Type B pancreatic cell (in vitro differentiated cells): ENCODE data around the gene ZDHHC9. TPM values are rescaled to one million over a fixed set of nuclear protein-coding genes. Genes with fewer than 3 reads are reported as not detected.

Experiments used
- DNase-seq: peaks from one replicate; pipeline ENCODE4 v3.0.0; 2021; ENCODE audit warnings: mixed read lengths; ENCODE audit not compliant: unreplicated experiment; ENCODE audit errors: extremely low spot score
- H3K27ac Mint-ChIP-seq: 2 replicates; pipeline ENCODE4 v1.8.0; 2021; ENCODE audit warnings: mild to moderate bottlenecking, mixed read lengths
- H3K27me3 Mint-ChIP-seq: 2 replicates; pipeline ENCODE4 v1.8.0; 2021; ENCODE audit warnings: mixed read lengths
- H3K36me3 Mint-ChIP-seq: 2 replicates; pipeline ENCODE4 v1.8.0; 2021; ENCODE audit warnings: mixed read lengths
- H3K4me1 Mint-ChIP-seq: one replicate; pipeline ENCODE4 v1.8.0; 2021; ENCODE audit warnings: mixed read lengths; ENCODE audit not compliant: unreplicated experiment
- H3K4me3 Mint-ChIP-seq: 2 replicates; pipeline ENCODE4 v1.8.0; 2021; ENCODE audit warnings: mild to moderate bottlenecking, mixed read lengths
- H3K9me3 Mint-ChIP-seq: 2 replicates; pipeline ENCODE4 v1.8.0; 2021; ENCODE audit warnings: mixed read lengths
- total RNA-seq: library from RNA; stranded (reverse); gene quantifications from 2 replicates; pipeline ENCODE4 v1.2.1, GENCODE V29; 2021; ENCODE audit warnings: low replicate concordance
- TF ChIP-seq, protein P1 (sequence below): fragments of 200-600 bp; sonication (generic); conservative IDR thresholded peaks from 2 replicates; pipeline ENCODE4 v1.5.0; 2021; ENCODE audit warnings: antibody characterized with exemption, mild to moderate bottlenecking

ZDHHC9 gene
- total RNA-seq, 1 donor from 2014 or later, result 35.3 TPM

DNA sequence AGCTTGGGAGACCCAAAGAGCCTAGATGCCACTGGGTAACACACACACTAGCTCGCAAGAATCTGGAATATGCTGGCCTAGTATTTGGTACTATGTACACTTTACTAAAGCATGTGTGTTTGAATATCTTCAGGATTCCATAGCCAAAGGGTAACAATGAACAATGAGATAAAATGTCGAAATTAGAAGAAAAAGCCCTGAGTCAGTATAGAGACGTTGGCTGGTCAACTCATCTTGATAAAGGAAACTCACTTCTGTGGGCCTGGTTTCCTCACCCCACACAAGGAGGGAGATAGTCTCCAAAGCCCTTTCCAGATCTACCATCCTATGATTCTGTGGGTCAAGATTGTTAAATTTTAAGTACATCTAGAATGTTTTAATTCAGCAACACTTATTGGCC lies 6.9 kb downstream of the ZDHHC9 start:
- Mint-ChIP-seq H3K4me3 (no peak overlapping the region), H3K27me3 (no peaks in the 10 kb centered on the region), H3K4me1 (peaks cover 15% of the 10 kb centered on the region), H3K36me3 (peaks cover 9% of the 10 kb centered on the region), H3K27ac (no peak overlapping the region), H3K9me3 (no peaks in the 10 kb centered on the region)
- TF ChIP-seq, protein P1, sequence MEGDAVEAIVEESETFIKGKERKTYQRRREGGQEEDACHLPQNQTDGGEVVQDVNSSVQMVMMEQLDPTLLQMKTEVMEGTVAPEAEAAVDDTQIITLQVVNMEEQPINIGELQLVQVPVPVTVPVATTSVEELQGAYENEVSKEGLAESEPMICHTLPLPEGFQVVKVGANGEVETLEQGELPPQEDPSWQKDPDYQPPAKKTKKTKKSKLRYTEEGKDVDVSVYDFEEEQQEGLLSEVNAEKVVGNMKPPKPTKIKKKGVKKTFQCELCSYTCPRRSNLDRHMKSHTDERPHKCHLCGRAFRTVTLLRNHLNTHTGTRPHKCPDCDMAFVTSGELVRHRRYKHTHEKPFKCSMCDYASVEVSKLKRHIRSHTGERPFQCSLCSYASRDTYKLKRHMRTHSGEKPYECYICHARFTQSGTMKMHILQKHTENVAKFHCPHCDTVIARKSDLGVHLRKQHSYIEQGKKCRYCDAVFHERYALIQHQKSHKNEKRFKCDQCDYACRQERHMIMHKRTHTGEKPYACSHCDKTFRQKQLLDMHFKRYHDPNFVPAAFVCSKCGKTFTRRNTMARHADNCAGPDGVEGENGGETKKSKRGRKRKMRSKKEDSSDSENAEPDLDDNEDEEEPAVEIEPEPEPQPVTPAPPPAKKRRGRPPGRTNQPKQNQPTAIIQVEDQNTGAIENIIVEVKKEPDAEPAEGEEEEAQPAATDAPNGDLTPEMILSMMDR, result no peak
- DNase-seq, result no peak

DNA sequence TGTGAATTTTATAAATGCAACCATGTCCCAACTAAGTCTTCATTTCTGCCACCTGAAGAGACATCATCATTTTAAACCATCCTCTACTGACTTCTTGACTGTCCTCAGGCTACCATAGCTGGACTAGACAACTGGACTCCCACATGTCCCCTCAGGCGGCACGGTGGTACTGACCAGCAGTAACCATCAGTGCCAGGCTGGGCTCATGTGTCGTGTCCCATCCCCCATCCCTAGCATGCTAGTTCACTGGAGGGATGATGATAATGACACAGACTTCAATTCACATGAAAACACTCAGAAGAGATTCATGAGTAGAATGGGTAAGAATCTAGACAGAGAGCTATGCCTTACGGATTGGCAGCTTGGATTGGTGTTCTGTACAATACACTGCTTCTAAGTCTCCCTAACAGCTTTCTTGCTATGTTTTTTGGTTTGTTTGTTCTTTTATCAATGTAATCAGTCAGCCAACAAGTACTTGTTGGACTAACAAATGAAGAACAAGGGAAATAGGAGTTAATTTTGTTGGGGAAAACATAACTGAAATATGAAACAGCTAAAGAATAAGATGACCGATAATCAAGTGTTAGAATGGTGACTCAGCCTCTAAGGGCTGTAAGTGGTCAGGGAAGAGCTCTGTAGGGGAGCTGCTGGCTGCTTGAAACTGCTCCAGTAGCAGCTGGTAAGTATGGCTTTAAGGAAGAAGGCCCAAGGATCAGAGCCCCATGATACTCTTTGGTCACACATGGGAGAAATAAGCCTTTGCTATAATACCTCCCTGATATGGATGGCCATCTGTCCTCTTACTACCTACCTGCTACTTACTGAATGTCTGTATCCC lies 10.3 kb downstream of the ZDHHC9 start:
- peaks cover 5% of the 10 kb centered on the region for H3K36me3 Mint-ChIP-seq
- TF ChIP-seq, protein P1, result no peak
- no peaks in the 10 kb centered on the region for H3K4me1 Mint-ChIP-seq
- no peak overlapping the region for H3K27ac Mint-ChIP-seq
- no peaks in the 10 kb centered on the region for H3K9me3 Mint-ChIP-seq
- DNase-seq, result no peak
- no peaks in the 10 kb centered on the region for H3K27me3 Mint-ChIP-seq
- H3K4me3 Mint-ChIP-seq, result no peak overlapping the region

DNA sequence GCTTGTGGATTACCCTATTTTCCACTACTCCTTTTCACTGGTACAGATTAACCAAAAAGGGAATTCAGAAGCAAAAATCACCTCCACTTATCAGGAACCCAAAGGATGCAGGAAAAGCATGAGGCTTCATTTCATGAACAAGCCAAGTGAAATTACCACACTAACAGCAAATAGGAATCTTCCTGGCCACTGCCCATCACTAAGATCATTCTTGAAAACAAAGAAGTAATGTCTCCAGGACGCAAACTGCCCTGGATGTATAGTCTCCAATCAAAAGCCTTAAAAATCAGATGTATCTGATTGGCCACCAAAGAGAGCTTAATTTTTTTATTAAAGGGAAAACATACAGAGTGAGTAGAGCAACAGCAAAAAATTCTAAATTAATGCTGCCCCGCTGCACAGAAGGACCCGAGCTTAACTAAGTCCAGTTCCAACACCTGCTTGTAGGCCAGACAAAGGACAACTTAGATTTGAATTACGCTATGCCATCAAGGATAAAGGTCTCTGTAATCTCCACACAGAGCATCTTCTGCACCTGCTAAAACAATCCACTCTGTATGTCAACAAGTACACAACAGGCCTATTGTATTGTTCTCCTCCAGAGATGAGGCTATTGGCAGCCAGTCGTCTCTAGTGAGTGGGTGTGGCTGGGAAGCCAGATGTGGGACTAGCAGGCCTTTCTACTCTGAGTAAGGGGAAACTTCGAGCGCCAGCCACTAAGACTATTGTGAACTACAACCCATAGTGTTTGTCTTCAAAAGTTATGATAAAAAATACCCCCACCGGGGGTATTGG lies 12.4 kb downstream of the ZDHHC9 start:
- DNase-seq, result no peak
- H3K9me3 Mint-ChIP-seq, result no peaks in the 10 kb centered on the region
- H3K27me3 Mint-ChIP-seq, result no peaks in the 10 kb centered on the region
- H3K36me3 Mint-ChIP-seq, result peaks cover 5% of the 10 kb centered on the region
- no peak overlapping the region for H3K4me3 Mint-ChIP-seq
- H3K27ac Mint-ChIP-seq, result no peak overlapping the region
- TF ChIP-seq, protein P1, result no peak
- peaks cover 1% of the 10 kb centered on the region for H3K4me1 Mint-ChIP-seq

DNA sequence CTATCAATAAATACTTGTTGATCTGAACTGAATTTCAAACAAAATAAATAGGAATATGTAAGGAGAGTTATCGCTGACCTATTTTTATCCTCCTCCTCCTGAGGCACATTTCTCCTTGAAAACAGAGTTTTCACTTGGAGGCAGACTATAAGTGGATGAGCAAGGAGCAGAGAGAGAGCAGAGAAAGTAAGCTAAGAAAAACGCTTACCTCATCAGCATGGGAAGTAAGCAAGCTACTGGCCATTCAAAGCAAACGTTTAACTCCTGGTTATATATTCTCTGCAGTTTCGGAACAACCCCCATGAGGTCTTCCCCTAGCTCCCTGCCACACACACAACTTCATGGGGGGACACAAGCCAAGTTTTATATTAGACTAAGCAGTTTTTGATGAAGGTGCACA lies 13.2 kb downstream of the ZDHHC9 start:
- no peak for DNase-seq
- no peak overlapping the region for H3K27ac Mint-ChIP-seq
- TF ChIP-seq, protein P1, result no peak
- no peaks in the 10 kb centered on the region for H3K27me3 Mint-ChIP-seq
- peaks cover 12% of the 10 kb centered on the region for H3K36me3 Mint-ChIP-seq
- no peaks in the 10 kb centered on the region for H3K9me3 Mint-ChIP-seq
- peaks cover 5% of the 10 kb centered on the region for H3K4me1 Mint-ChIP-seq
- no peak overlapping the region for H3K4me3 Mint-ChIP-seq

DNA sequence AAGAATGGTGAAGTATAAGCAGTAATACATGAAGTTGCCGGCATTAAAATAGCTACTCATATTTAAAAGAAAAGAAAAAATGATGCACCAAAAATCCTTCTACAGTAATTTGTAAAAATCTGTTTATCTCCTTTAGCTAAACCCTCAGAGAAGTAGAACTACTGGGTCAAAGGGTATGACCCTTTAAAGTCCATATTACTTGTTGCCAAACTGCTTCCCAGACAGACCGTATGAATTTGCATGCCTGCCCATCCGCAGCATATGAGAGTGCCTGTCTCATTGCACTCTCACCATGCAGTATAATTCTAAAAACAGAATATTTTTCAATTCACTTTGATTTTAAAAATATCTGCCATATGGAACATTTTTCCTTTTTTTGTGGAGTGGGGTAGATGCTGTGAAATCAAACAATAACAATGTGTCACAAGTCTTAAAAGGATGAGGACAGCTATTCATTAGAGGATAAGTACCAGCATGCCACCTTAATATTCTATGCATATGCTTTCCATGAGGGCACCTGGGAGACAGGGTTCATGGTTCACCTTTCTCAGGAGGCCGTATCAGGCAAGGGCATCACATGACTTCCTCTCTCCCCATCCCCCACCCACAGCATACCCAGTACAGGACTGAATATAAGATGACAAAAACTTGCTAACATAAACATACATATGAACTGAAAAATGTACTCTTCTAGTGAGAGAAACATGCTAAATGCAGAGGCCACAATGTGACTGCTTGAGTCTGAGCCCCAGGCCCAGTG lies 17.8 kb downstream of the ZDHHC9 start:
- H3K36me3 Mint-ChIP-seq, result peaks cover 17% of the 10 kb centered on the region
- DNase-seq, result no peak
- H3K4me3 Mint-ChIP-seq, result no peak overlapping the region
- H3K27me3 Mint-ChIP-seq, result no peaks in the 10 kb centered on the region
- H3K9me3 Mint-ChIP-seq, result no peaks in the 10 kb centered on the region
- peaks cover 5% of the 10 kb centered on the region for H3K4me1 Mint-ChIP-seq
- TF ChIP-seq, protein P1, result no peak
- H3K27ac Mint-ChIP-seq, result no peak overlapping the region
